GM23248 (cell line): ENCODE data around the gene ZMIZ2. TPM values are rescaled to one million over a fixed set of nuclear protein-coding genes. Genes with fewer than 3 reads are reported as not detected.

ENCODE experiments used
- DNase-seq: peaks from one replicate; pipeline ENCODE4 v3.0.0-alpha.2; 2015
- H2AFZ ChIP-seq: fragments of 200-600 bp; sonication (generic); 2 replicates; pipeline ENCODE4 v1.6.1; 2016; ENCODE audit warnings: antibody characterized with exemption
- H3F3A ChIP-seq: fragments of 200-600 bp; sonication (generic); 2 replicates; pipeline ENCODE4 v1.6.1; 2016; ENCODE audit warnings: mild to moderate bottlenecking, antibody characterized with exemption, mixed run types; ENCODE audit not compliant: insufficient read depth
- H3K27ac ChIP-seq: fragments of 200-600 bp; sonication (generic); 2 replicates; pipeline ENCODE4 v1.5.1; 2016; ENCODE audit warnings: mild to moderate bottlenecking
- H3K27me3 ChIP-seq: fragments of 200-600 bp; sonication (generic); replicated peaks from 2 replicates; pipeline ENCODE4 v1.6.1; 2016; ENCODE audit warnings: mild to moderate bottlenecking; ENCODE audit not compliant: insufficient read depth
- H3K36me3 ChIP-seq: fragments of 200-600 bp; sonication (generic); 2 replicates; pipeline ENCODE4 v1.6.1; 2016; ENCODE audit warnings: low read depth, mild to moderate bottlenecking
- H3K4me1 ChIP-seq: fragments of 200-600 bp; sonication (generic); 2 replicates; pipeline ENCODE4 v1.6.1; 2016; ENCODE audit warnings: mild to moderate bottlenecking; ENCODE audit not compliant: insufficient read depth
- H3K4me2 ChIP-seq: fragments of 200-600 bp; sonication (generic); one replicate; pipeline ENCODE4 v1.6.1; 2016; ENCODE audit warnings: mild to moderate bottlenecking; ENCODE audit not compliant: unreplicated experiment
- H3K4me3 ChIP-seq: fragments of 200-600 bp; sonication (generic); 2 replicates; pipeline ENCODE4 v1.5.1; 2016; ENCODE audit warnings: mild to moderate bottlenecking
- H3K79me2 ChIP-seq: fragments of 200-600 bp; sonication (generic); 2 replicates; pipeline ENCODE4 v1.6.1; 2016; ENCODE audit warnings: mild to moderate bottlenecking; ENCODE audit not compliant: insufficient read depth
- H3K9ac ChIP-seq: fragments of 200-600 bp; sonication (generic); 2 replicates; pipeline ENCODE4 v1.6.1; 2016; ENCODE audit warnings: mild to moderate bottlenecking
- H3K9me2 ChIP-seq: fragments of 200-600 bp; sonication (generic); 2 replicates; pipeline ENCODE4 v1.6.1; 2016; ENCODE audit warnings: mixed run types, mild to moderate bottlenecking, moderate library complexity; ENCODE audit not compliant: insufficient read depth
- H3K9me3 ChIP-seq: fragments of 200-600 bp; sonication (generic); one replicate; pipeline ENCODE4 v1.6.1; 2017; ENCODE audit warnings: low read depth
- H4K20me1 ChIP-seq: fragments of 200-600 bp; sonication (generic); 2 replicates; pipeline ENCODE4 v1.6.0; 2016; ENCODE audit not compliant: insufficient read depth
- EZH2 ChIP-seq: fragments of 200-600 bp; sonication (generic); IDR thresholded peaks from 2 replicates; pipeline ENCODE4 v1.6.1; 2018; ENCODE audit warnings: antibody characterized with exemption, mild to moderate bottlenecking; ENCODE audit not compliant: insufficient read depth, poor library complexity, severe bottlenecking
- EZH2phosphoT487 ChIP-seq: fragments of 200-600 bp; sonication (generic); IDR thresholded peaks from 2 replicates; pipeline ENCODE4 v1.6.1; 2018; ENCODE audit warnings: antibody characterized with exemption, moderate library complexity, mild to moderate bottlenecking, low read depth; ENCODE audit not compliant: insufficient read depth
- WGBS, 2 experiments: methylation state at CpG; one replicate each; pipeline ENCODE4 v1.1.6; 2015 to 2017; ENCODE audit warnings: low lambda C conversion rate in 2 of 2, low coverage in 1 of 2; ENCODE audit errors: missing lambda C conversion rate in 2 of 2; 5-methylcytosine and 5-hydroxymethylcytosine counted together
- in situ Hi-C: fragments of 300-500 bp; cut with MboI; formaldehyde crosslinking; loops from 2 replicates; pipeline ENCODE4 v1.15.0; 2020
- polyA plus RNA-seq: library from polyadenylated mRNA; unstranded; fragments of >200 nt; fragmentation: Nextera tagmentation; extraction: Ambion mirVana; gene quantifications from 2 replicates; pipeline ENCODE4 v1.2.1, GENCODE V29; 2016
- total RNA-seq: library from RNA; depleted of rRNA; stranded (reverse); fragments of >200 nt; shearing (Covaris generic); gene quantifications from 2 replicates; pipeline ENCODE4 v1.2.3, GENCODE V29; 2014

The ZMIZ2 gene
- total and polyA plus RNA-seq, 2 experiments from 2014 or later, result 7.8 to 9.7 TPM

DNA sequence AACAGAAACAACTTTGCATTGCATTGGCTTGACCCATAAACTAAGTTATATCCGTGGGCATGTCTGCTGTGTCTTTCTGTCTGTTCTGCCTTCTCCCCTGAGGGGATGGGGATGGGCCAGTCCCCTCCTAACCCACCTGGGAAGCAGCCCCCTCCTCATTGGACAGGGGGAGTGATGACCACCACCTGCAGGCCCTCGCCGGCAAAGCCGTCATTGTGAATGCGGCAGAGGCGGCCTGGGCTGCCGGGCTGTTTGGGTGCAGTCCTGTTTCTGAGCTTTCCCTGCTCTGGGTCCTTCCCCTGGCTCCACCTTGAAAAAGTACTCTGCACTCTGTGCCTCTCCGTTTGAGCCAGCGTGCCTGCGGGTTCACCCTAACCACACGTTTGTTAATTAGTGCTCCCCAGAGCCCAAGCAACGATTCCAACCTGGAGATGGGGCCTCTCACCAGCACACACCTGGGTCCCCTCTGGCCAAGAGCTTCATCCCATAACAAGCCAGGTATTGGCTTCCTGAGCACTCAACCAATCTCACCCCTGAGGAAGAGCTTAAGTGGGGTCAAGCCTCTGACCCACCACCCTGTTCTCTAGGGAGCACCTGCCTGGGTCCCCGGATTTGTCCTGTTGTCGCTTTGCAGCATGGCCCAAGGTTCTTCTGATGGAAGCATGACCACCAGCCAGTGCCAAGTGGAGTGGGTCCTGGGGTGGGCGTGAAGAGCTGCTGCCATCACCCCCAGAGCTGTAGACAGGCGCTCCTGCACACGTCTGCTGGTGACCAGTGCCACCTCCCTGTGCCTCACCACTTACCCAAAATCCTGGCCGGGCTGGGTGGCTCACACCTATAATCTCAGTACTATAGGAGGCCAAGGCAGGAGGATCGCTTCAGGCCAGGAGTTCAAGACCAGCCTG is 39.4 kb upstream of the ZMIZ2 start:
- in situ Hi-C loops, result no loop called here
- Histone ChIP-seq H3K27me3 (no peaks in the 10 kb centered on the region), H3K36me3 (no peaks in the 10 kb centered on the region), H3F3A (no peaks in the 10 kb centered on the region), H3K4me3 (no peak overlapping the region), H3K9me2 (no peaks in the 10 kb centered on the region), H3K4me1 (peaks cover 9% of the 10 kb centered on the region), H3K9me3 (no peaks in the 10 kb centered on the region), H3K27ac (no peak overlapping the region), H3K79me2 (no peaks in the 10 kb centered on the region), H3K4me2 (no peak overlapping the region), H4K20me1 (no peaks in the 10 kb centered on the region), H2AFZ (no peak overlapping the region), H3K9ac (no peak overlapping the region)
- TF ChIP-seq EZH2 (no peak), EZH2phosphoT487 (no peak)
- DNase-seq, result no peak
- 87 to 89% methylated on average over 19 of the region's 19 CpGs for WGBS, 2 experiments

DNA sequence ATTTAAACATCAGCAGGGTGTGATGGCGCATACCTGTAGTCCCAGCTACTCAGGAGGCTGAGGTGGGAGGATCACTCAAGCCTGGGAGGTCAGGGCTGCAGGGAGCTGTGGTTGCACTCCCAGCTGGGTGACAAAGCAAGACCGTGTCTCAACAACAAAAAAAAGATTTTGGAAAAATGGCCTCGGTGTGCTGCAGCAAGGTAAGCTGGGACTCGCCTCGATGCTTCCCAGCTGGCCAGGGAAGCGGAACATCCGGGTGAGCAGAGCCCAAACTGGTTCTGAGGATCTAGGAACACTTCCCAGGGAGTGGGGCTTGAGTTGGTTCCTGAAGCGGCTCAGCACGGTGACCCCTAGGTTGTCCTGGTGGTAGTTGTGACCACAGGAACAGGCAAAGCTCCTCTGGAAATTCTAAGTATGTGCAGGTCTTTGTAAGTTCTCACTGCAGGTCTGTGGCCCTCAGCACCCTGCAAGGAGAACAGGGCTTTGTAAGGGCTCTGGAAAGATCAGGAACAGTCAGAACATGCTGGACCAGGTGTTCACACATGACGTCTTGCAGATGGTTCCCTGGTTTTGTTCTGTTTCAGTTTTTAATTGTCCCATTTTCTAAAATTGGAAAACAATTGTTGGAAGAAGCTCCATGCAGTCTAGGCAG is 38.6 kb upstream of the ZMIZ2 start:
- H3K4me3 ChIP-seq, result no peak overlapping the region
- no peak overlapping the region for H3K27ac ChIP-seq
- no peak for DNase-seq
- no peaks in the 10 kb centered on the region for H3F3A ChIP-seq
- no peaks in the 10 kb centered on the region for H3K27me3 ChIP-seq
- H3K9me2 ChIP-seq, result no peaks in the 10 kb centered on the region
- no peaks in the 10 kb centered on the region for H3K79me2 ChIP-seq
- no peak for TF ChIP-seq EZH2phosphoT487
- TF ChIP-seq EZH2, result no peak
- H3K9ac ChIP-seq, result no peak overlapping the region
- no peak overlapping the region for H3K4me2 ChIP-seq
- H3K36me3 ChIP-seq, result no peaks in the 10 kb centered on the region
- in situ Hi-C loops, result no loop called here
- WGBS, 2 experiments, result 87 to 88% methylated on average over 10 of the region's 10 CpGs
- H4K20me1 ChIP-seq, result no peaks in the 10 kb centered on the region
- no peak overlapping the region for H2AFZ ChIP-seq
- peaks cover 10% of the 10 kb centered on the region for H3K4me1 ChIP-seq
- no peaks in the 10 kb centered on the region for H3K9me3 ChIP-seq

DNA sequence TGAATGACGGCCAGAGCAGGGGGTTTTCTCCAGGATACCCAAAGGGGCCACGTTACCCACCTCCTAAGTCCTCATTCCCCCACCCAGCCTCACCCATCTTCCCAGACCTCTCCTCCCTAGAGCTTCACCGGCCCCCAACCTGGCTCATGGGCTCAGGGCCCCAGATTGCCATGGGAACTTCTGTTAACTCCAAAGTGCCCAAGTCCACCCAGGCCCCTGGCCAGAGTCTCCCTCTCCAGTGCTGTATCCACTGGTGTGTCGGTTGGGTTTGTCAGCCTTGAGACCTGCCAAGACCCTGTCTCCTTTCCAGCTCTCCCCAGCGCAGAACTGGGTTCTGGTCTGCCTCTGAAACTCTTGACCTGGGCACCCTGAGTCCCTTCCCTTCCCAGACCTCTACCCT is 37.1 kb upstream of the ZMIZ2 start:
- Histone ChIP-seq H3K9me3 (no peaks in the 10 kb centered on the region), H3F3A (no peaks in the 10 kb centered on the region), H3K36me3 (no peaks in the 10 kb centered on the region), H3K4me2 (no peak overlapping the region), H3K4me1 (peaks cover 10% of the 10 kb centered on the region), H3K4me3 (no peak overlapping the region), H3K9me2 (no peaks in the 10 kb centered on the region), H3K27me3 (no peaks in the 10 kb centered on the region), H3K79me2 (no peaks in the 10 kb centered on the region), H4K20me1 (no peaks in the 10 kb centered on the region), H2AFZ (no peak overlapping the region), H3K27ac (no peak overlapping the region), H3K9ac (no peak overlapping the region)
- TF ChIP-seq EZH2phosphoT487 (no peak), EZH2 (no peak)
- no peak for DNase-seq
- WGBS, 2 experiments, result 53 to 57% methylated on average over 4 to 5 of the region's 5 CpGs
- in situ Hi-C loops, result no loop called here

DNA sequence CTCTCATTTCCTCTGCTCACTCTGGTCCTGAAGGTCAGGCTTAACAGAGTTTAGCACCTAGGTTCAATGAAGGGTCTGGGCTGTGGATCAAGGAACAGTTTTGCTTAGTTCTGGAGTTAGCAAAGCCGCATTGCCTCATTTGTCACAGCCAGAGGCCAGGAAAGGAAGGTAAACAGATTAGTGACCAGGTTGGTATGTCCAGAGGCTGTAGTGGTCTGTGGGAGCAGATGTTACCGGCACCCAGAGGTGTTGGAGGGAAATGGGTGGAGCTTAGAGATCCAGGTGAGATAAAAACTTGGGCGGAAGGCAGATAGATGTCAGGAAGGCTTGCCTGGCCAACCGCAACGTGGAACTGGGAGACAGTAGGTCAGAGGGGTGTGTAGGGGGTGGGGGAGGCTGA is 36.6 kb upstream of the ZMIZ2 start:
- in situ Hi-C loops, result no loop called here
- WGBS, 2 experiments, result 64 to 74% methylated on average over 4 to 5 of the region's 5 CpGs
- no peak for TF ChIP-seq EZH2phosphoT487
- TF ChIP-seq EZH2, result no peak
- Histone ChIP-seq H3K27ac (no peak overlapping the region), H3K9me3 (no peaks in the 10 kb centered on the region), H3K9ac (no peak overlapping the region), H3K27me3 (no peaks in the 10 kb centered on the region), H3K79me2 (no peaks in the 10 kb centered on the region), H3K4me3 (no peak overlapping the region), H2AFZ (no peak overlapping the region), H3K36me3 (no peaks in the 10 kb centered on the region), H4K20me1 (no peaks in the 10 kb centered on the region), H3K4me1 (peaks cover 10% of the 10 kb centered on the region), H3K9me2 (no peaks in the 10 kb centered on the region), H3F3A (no peaks in the 10 kb centered on the region), H3K4me2 (no peak overlapping the region)
- no peak for DNase-seq
